HepG2 (cell line): ENCODE data around the gene VAC14. TPM values are rescaled to one million over a fixed set of nuclear protein-coding genes. Genes with fewer than 3 reads are reported as not detected.

ENCODE experiments used
- ATAC-seq: fragments of 200-7000 bp; cut with Tn5 transposase; 3 replicates; pipeline ENCODE4 v1.9.1; 2020; ENCODE audit warnings: mild to moderate bottlenecking, moderate library complexity
- BruUV-seq: library from RNA; stranded (reverse); fragments of 400-500 nt; replicated peaks from 2 replicates; lab custom pipeline; 2021; lab: Mats Ljungman, UMichigan
- CTCF ChIA-PET: fragments of 300-600 bp; formaldehyde crosslinking; extraction: SDS; loops from one replicate; lab custom pipeline; 2021; ENCODE audit warnings: low total read pairs, inconsistent platforms, low intra/inter-chr PET ratio; lab: Yijun Ruan, JAX
- POLR2A ChIA-PET: fragments of 350-600 bp; sonication (Branson Sonifier 250); formaldehyde crosslinking; loops from one replicate; lab custom pipeline; 2020; ENCODE audit warnings: antibody characterized with exemption, inconsistent platforms; lab: Yijun Ruan, JAX
- DNase-seq: peaks from one replicate; pipeline ENCODE4 v3.0.0-alpha.2; 2015; ENCODE audit warnings: low spot score
- FAIRE-seq: peaks from 3 replicates; lab custom pipeline; 2011; peaks lifted over from hg19 to GRCh38; lab: Jason Lieb, UNC
- H2AFZ ChIP-seq: one replicate; pipeline ENCODE4 v1.6.1; 2011; ENCODE audit warnings: low read length, inconsistent platforms
- H3K27ac ChIP-seq: fragments of 300-600 bp; 3 replicates; pipeline ENCODE4 v1.8.0; 2011; ENCODE audit warnings: mixed run types, mild to moderate bottlenecking, mixed read lengths, low read length, inconsistent platforms; ENCODE audit not compliant: insufficient read depth; ENCODE audit errors: extremely low read length
- H3K27me3 ChIP-seq, 2 experiments: fragments of 200-600 bp in 1 of 2; 2 replicates in 1 of 2; 3 replicates in 1 of 2; pipeline versions ENCODE4 v1.6.0 to v1.8.0; 2011; ENCODE audit warnings: low read length in 2 of 2, mild to moderate bottlenecking in 2 of 2, moderate library complexity in 2 of 2, inconsistent platforms in 1 of 2; ENCODE audit not compliant: insufficient read depth in 2 of 2, control insufficient read depth in 1 of 2
- H3K36me3 ChIP-seq, 2 experiments: fragments of 200-600 bp in 1 of 2; replicated peaks in 1 of 2; 2 replicates in 1 of 2; 3 replicates in 1 of 2; pipeline versions ENCODE4 v1.5.1 to v1.8.0; 2011; ENCODE audit warnings: low read length in 2 of 2, inconsistent platforms in 1 of 2; ENCODE audit not compliant: insufficient read depth in 2 of 2, control insufficient read depth in 1 of 2
- H3K4me1 ChIP-seq: 2 replicates; pipeline ENCODE4 v1.5.1; 2012; ENCODE audit warnings: low read length, inconsistent platforms; ENCODE audit not compliant: insufficient read depth
- H3K4me2 ChIP-seq: 2 replicates; pipeline ENCODE4 v1.6.0; 2011; ENCODE audit warnings: low read depth, low read length, inconsistent platforms
- H3K4me3 ChIP-seq, 3 experiments: fragments of 200-600 bp in 1 of 3; sonication (generic), shearing (Covaris generic) in 1 of 3; replicated peaks in 1 of 3; 2 replicates each; pipeline ENCODE4 v1.5.1; 2011 to 2016; ENCODE audit warnings: low read length in 3 of 3, inconsistent platforms in 2 of 3, low read depth in 2 of 3, mild to moderate bottlenecking in 2 of 3, control low read depth in 1 of 3, mixed read lengths in 1 of 3; ENCODE audit not compliant: insufficient read depth in 1 of 3
- H3K79me2 ChIP-seq: one replicate; pipeline ENCODE4 v1.6.1; 2011; ENCODE audit warnings: low read length, inconsistent platforms; ENCODE audit not compliant: insufficient read depth
- H3K9ac ChIP-seq: 2 replicates; pipeline ENCODE4 v1.6.0; 2011; ENCODE audit warnings: mild to moderate bottlenecking, low read depth, low read length, inconsistent platforms; ENCODE audit not compliant: insufficient read depth
- H3K9me3 ChIP-seq: 2 replicates; pipeline ENCODE4 v1.5.1; 2012; ENCODE audit warnings: mild to moderate bottlenecking, low read length
- H4K20me1 ChIP-seq: 2 replicates; pipeline ENCODE4 v1.6.0; 2011; ENCODE audit warnings: inconsistent platforms, mild to moderate bottlenecking, low read length, moderate library complexity; ENCODE audit not compliant: insufficient read depth
- AHR ChIP-seq: IDR thresholded peaks from 2 replicates; pipeline ENCODE4 v1.6.1; 2018; ENCODE audit warnings: missing genetic modification reagents, missing compliant biosample characterization
- CHCHD3 ChIP-seq: sonication (generic); formaldehyde crosslinking; IDR thresholded peaks from 2 replicates; pipeline ENCODE4 v1.8.0; 2022; ENCODE audit warnings: mild to moderate bottlenecking, missing genetic modification reagents, moderate library complexity
- CREB1 ChIP-seq, 2 experiments: fragments of 450-650 bp in 1 of 2; IDR thresholded peaks; 2 replicates each; pipeline ENCODE4 v1.6.1; 2016 to 2017; ENCODE audit warnings: control low read depth in 1 of 2, mild to moderate bottlenecking in 1 of 2, missing compliant biosample characterization in 1 of 2, missing genetic modification characterization in 1 of 2
- GATAD2A ChIP-seq: IDR thresholded peaks from 2 replicates; pipeline ENCODE4 v1.6.1; 2016
- JARID2 ChIP-seq: sonication (generic); formaldehyde crosslinking; IDR thresholded peaks from 2 replicates; pipeline ENCODE4 v1.8.1; 2023; ENCODE audit warnings: missing genetic modification reagents, inconsistent platforms; ENCODE audit not compliant: insufficient replicate concordance
- MAFF ChIP-seq: IDR thresholded peaks from 2 replicates; pipeline ENCODE4 v1.6.1; 2011; ENCODE audit warnings: low read depth, low read length, improper control_type of control experiment
- NR0B2 ChIP-seq: sonication (generic); formaldehyde crosslinking; IDR thresholded peaks from 2 replicates; pipeline ENCODE4 v1.4.0; 2020; ENCODE audit warnings: mild to moderate bottlenecking, missing genetic modification reagents
- RFXAP ChIP-seq: sonication (generic); formaldehyde crosslinking; IDR thresholded peaks from 2 replicates; pipeline ENCODE4 v1.4.0; 2020; ENCODE audit warnings: missing genetic modification reagents, borderline replicate concordance
- ZBTB8A ChIP-seq: sonication (generic); formaldehyde crosslinking; IDR thresholded peaks from 2 replicates; pipeline ENCODE4 v1.4.0; 2020; ENCODE audit warnings: mild to moderate bottlenecking, low read depth, missing genetic modification reagents, borderline replicate concordance
- ZNF615 ChIP-seq: sonication (generic); formaldehyde crosslinking; IDR thresholded peaks from 2 replicates; pipeline ENCODE4 v1.5.0; 2020; ENCODE audit warnings: mild to moderate bottlenecking, missing genetic modification reagents, borderline replicate concordance
- WGBS: methylation state at CpG from one replicate; pipeline ENCODE4 v1.1.6; 2017; ENCODE audit warnings: low lambda C conversion rate; 5-methylcytosine and 5-hydroxymethylcytosine counted together
- in situ Hi-C: cut with HindIII; loops from 2 replicates; pipeline ENCODE4 v1.10.0; 2017; ENCODE audit warnings: low pct_unique_long_range_greater_than_20kb; ENCODE audit not compliant: extremely low pct_ligation_motif_present
- intact Hi-C: fragments of 100-400 bp; cut with micrococcal nuclease; formaldehyde crosslinking; loops from one replicate; pipeline ENCODE4 v1.10.0; 2022; ENCODE audit not compliant: unreplicated experiment
- polyA plus RNA-seq, 8 experiments: library from polyadenylated mRNA; depleted of rRNA in 3 of 8; stranded (reverse) in 7 of 8; unstranded in 1 of 8; fragments of >200 nt; fragmentation: Illumina TruSeq in 4 of 8; extraction: Trizol in 4 of 8; gene quantifications; 2 replicates each; pipeline versions ENCODE4 v1.2.1 to v1.2.3, GENCODE V29; 2011 to 2016; ENCODE audit warnings: low read depth in 4 of 8, missing spikeins in 1 of 8, mixed read lengths in 1 of 8; ENCODE audit not compliant: insufficient read depth in 1 of 8
- total RNA-seq, 5 experiments: library from RNA; depleted of rRNA; stranded (reverse); fragments of >200 nt; fragmentation: Illumina TruSeq; extraction: Trizol; gene quantifications; 2 replicates each; pipeline ENCODE4 v1.2.3, GENCODE V29; 2016; ENCODE audit warnings: low read depth in 1 of 5
- TF ChIP-seq, protein P1 (sequence below): IDR thresholded peaks from 2 replicates; pipeline ENCODE4 v1.6.1; 2016; ENCODE audit warnings: low read depth, control low read depth
- TF ChIP-seq, protein P2 (sequence below): sonication (generic); formaldehyde crosslinking; IDR thresholded peaks from 2 replicates; pipeline ENCODE4 v1.8.1; 2023; ENCODE audit warnings: mild to moderate bottlenecking, missing genetic modification reagents
- TF ChIP-seq, protein P3 (sequence below): sonication (generic); formaldehyde crosslinking; IDR thresholded peaks from 2 replicates; pipeline ENCODE4 v1.8.0; 2022; ENCODE audit warnings: low read depth, missing genetic modification reagents

The VAC14 gene
- total and polyA plus RNA-seq, 2 of the 13 experiments (the other 11 are each of a cell fraction or from before 2014, with no cell fraction given): 23.5 to 24.6 TPM

- TF ChIP-seq GATAD2A (CRISPR knock-in tag) (peak; percentile 21; the same call in 1 of the 2 replicates), MAFF (no peak), ZNF615 (no peak), NR0B2 (CRISPR knock-in tag) (0 out of 2 replicates have a peak, but pooled peaks have one; percentile 8)
- TF ChIP-seq, protein P1, sequence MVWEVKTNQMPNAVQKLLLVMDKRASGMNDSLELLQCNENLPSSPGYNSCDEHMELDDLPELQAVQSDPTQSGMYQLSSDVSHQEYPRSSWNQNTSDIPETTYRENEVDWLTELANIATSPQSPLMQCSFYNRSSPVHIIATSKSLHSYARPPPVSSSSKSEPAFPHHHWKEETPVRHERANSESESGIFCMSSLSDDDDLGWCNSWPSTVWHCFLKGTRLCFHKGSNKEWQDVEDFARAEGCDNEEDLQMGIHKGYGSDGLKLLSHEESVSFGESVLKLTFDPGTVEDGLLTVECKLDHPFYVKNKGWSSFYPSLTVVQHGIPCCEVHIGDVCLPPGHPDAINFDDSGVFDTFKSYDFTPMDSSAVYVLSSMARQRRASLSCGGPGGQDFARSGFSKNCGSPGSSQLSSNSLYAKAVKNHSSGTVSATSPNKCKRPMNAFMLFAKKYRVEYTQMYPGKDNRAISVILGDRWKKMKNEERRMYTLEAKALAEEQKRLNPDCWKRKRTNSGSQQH (CRISPR knock-in tag): 0 out of 2 replicates have a peak, but pooled peaks have one; percentile 34
- TF ChIP-seq, protein P2, sequence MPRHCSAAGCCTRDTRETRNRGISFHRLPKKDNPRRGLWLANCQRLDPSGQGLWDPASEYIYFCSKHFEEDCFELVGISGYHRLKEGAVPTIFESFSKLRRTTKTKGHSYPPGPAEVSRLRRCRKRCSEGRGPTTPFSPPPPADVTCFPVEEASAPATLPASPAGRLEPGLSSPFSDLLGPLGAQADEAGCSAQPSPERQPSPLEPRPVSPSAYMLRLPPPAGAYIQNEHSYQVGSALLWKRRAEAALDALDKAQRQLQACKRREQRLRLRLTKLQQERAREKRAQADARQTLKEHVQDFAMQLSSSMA: 0 out of 2 replicates have a peak, but pooled peaks have one; percentile 22
Observed at GRCh38 chr16:70749681-70750601, 51.0 kb downstream of the VAC14 start (continued).

DNA sequence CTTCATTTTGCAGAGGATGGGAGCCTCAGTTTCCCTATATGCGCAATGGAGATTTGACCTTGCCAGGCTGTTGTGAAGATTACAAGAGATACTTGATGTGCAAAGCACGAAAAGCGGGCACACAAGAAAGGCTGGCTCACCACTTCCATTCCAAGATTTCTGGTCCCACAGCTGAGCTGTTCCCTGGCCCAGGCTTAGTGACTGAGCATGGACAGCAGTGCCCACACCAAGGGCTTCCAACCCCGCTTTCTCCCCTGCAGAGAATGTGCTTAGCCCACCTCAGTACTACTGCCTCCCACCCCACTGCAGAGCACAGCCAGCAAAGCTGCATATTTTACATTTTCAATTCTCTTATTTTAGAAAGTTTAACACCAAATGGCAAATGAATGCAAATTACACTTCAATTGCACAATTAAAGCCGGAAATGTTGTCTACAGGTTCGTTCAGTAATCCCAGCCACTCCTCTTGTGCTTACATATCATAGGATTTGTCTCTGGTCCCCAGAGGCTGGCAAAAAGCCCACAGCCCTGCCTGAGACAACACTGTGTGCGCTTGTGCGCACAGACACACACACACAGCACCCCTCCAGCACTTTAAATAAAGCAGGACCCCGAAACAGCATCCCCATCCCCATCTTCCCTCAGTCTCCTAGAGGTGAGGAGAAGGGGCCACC is 51.8 kb downstream of the VAC14 start:
- intact Hi-C loops: no loop called here
- 96% methylated on average over 9 of the region's 9 CpGs for WGBS
- H3K79me2 ChIP-seq: no peaks in the 10 kb centered on the region
- no peak for DNase-seq
- H4K20me1 ChIP-seq: no peaks in the 10 kb centered on the region
- in situ Hi-C loops: no loop called here
- no peaks in the 10 kb centered on the region for H3K27me3 ChIP-seq
- 0 out of 2 replicates have a peak overlapping the region, but pooled peaks have one; percentile 14 for H3K9ac ChIP-seq
- peak overlapping the region; percentile 31 for H3K27ac ChIP-seq
- POLR2A ChIA-PET: interaction anchor here (1.1 to 2.1 kb wide), 7 partner anchors 12 to 68 kb away, joined by 3 to 11 read pairs (median 4); no protein-coding TSS in a partner anchor
- peaks cover 56% of the 10 kb centered on the region for H3K4me1 ChIP-seq
- H3K36me3 ChIP-seq: peaks cover 1 to 5% of the 10 kb centered on the region in 2 experiments; a peak in 3 of 5 replicates
- no peak overlapping the region for H2AFZ ChIP-seq
- FAIRE-seq: no peak
- no TSS peak for BruUV-seq
- no peak for ATAC-seq
- H3K4me3 ChIP-seq: no peak overlapping the region
- CTCF ChIA-PET: no interaction called here
- no peaks in the 10 kb centered on the region for H3K9me3 ChIP-seq
- H3K4me2 ChIP-seq: no peak overlapping the region
- TF ChIP-seq RFXAP (CRISPR knock-in tag): no peak
- no peak for TF ChIP-seq AHR (CRISPR knock-in tag)
- no peak for TF ChIP-seq JARID2 (CRISPR knock-in tag)
- TF ChIP-seq, protein P3, sequence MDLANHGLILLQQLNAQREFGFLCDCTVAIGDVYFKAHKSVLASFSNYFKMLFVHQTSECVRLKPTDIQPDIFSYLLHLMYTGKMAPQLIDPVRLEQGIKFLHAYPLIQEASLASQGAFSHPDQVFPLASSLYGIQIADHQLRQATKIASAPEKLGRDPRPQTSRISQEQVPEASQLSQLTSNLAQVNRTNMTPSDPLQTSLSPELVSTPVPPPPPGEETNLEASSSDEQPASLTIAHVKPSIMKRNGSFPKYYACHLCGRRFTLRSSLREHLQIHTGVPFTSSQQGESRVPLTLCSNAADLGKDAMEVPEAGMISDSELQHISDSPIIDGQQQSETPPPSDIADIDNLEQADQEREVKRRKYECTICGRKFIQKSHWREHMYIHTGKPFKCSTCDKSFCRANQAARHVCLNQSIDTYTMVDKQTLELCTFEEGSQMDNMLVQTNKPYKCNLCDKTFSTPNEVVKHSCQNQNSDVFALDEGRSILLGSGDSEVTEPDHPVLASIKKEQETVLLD (CRISPR knock-in tag): no peak
- no peak for TF ChIP-seq CREB1 (IDR thresholded peaks at IDR 0.05)
- no peak for TF ChIP-seq CREB1 (CRISPR knock-in tag; IDR thresholded peaks at IDR 0.05)
- TF ChIP-seq CHCHD3 (CRISPR knock-in tag): no peak
- TF ChIP-seq ZBTB8A (CRISPR knock-in tag): 0 out of 2 replicates have a peak, but pooled peaks have one; percentile 38
